HG03025 (cell line): ENCODE data around the gene UBE2Q2.
"Not testable (repeated sequence)": the region's sequence is repeated elsewhere in the genome, so short reads cannot be mapped to it uniquely, and the experiment has no call there.

Source experiments
- ATAC-seq: cut with Tn5 transposase; IDR thresholded peaks from one replicate; pipeline ENCODE4 v1.9.1; 2021; ENCODE audit warnings: mild to moderate bottlenecking, moderate library complexity; ENCODE audit not compliant: unreplicated experiment, low FRiP score

Gene UBE2Q2

GRCh38 chr15:75842722-75843677, at the start of gene UBE2Q2:
TSS of gene UBE2Q2 (plus strand) at chr15:75843447. CDS start at chr15:75843667, 220 bp downstream.
- peak; percentile 47 for ATAC-seq

GRCh38 chr15:75796321-75796720, 46.9 kb upstream of the UBE2Q2 start:
- no peak for ATAC-seq

- not testable (repeated sequence) for ATAC-seq
These were observed 46.1 kb upstream of the UBE2Q2 start for GRCh38 chr15:75797146-75797545.

GRCh38 chr15:75799190-75799589, 44.1 kb upstream of the UBE2Q2 start:
- no peak for ATAC-seq

GRCh38 chr15:75800409-75800808, 42.8 kb upstream of the UBE2Q2 start:
- not testable (repeated sequence) for ATAC-seq

- ATAC-seq: no peak
These were observed 41.2 kb upstream of the UBE2Q2 start for GRCh38 chr15:75801859-75802593.

- ATAC-seq: not testable (repeated sequence)
These were observed 35.8 kb upstream of the UBE2Q2 start for GRCh38 chr15:75807486-75807885.

- not testable (repeated sequence) for ATAC-seq
These were observed 35.2 kb upstream of the UBE2Q2 start for GRCh38 chr15:75808009-75808408.

- no peak for ATAC-seq
These were observed 34.7 kb upstream of the UBE2Q2 start for GRCh38 chr15:75808563-75808962.

GRCh38 chr15:75809986-75810750, 33.1 kb upstream of the UBE2Q2 start:
- ATAC-seq: no peak

- no peak for ATAC-seq
These were observed 32.3 kb upstream of the UBE2Q2 start for GRCh38 chr15:75810874-75811498.

GRCh38 chr15:75811626-75812025, 31.6 kb upstream of the UBE2Q2 start:
- ATAC-seq: no peak

- no peak for ATAC-seq
These were observed 28.5 kb upstream of the UBE2Q2 start for GRCh38 chr15:75814794-75815193.

- no peak for ATAC-seq
These were observed 27.2 kb upstream of the UBE2Q2 start for GRCh38 chr15:75815811-75816719.

GRCh38 chr15:75817138-75817935, 25.9 kb upstream of the UBE2Q2 start:
- ATAC-seq: no peak

- ATAC-seq: no peak
These were observed 23.0 kb upstream of the UBE2Q2 start for GRCh38 chr15:75820206-75820605.

- no peak for ATAC-seq
These were observed 21.4 kb upstream of the UBE2Q2 start for GRCh38 chr15:75821786-75822345.

GRCh38 chr15:75822685-75823278, 20.5 kb upstream of the UBE2Q2 start:
- ATAC-seq: no peak
